Trophoblast cell (in vitro differentiated cells and primary cell): ENCODE results near the gene MALSU1.

Experiments used
- DNase-seq, 2 donors: peaks; one replicate each; pipeline ENCODE4 v3.0.0-alpha.2; 2016
- H2AFZ ChIP-seq: 2 replicates; pipeline ENCODE4 v1.6.1; 2013; ENCODE audit warnings: low read length, moderate library complexity, mild to moderate bottlenecking; ENCODE audit not compliant: insufficient read depth, poor library complexity
- H2AK5ac ChIP-seq: 2 replicates; pipeline ENCODE4 v1.6.1; 2013; ENCODE audit warnings: mild to moderate bottlenecking, low read length
- H2BK120ac ChIP-seq: 2 replicates; pipeline ENCODE4 v1.6.1; 2013; ENCODE audit warnings: low read length, mild to moderate bottlenecking, moderate library complexity; ENCODE audit not compliant: insufficient read depth, poor library complexity
- H2BK12ac ChIP-seq: 2 replicates; pipeline ENCODE4 v1.6.1; 2013; ENCODE audit warnings: mild to moderate bottlenecking, low read length, moderate library complexity
- H2BK5ac ChIP-seq: 2 replicates; pipeline ENCODE4 v1.6.1; 2013; ENCODE audit warnings: low read length, low read depth, moderate library complexity, mild to moderate bottlenecking; ENCODE audit not compliant: poor library complexity
- H3K14ac ChIP-seq: 2 replicates; pipeline ENCODE4 v1.6.1; 2013; ENCODE audit warnings: mild to moderate bottlenecking, low read length
- H3K18ac ChIP-seq: 2 replicates; pipeline ENCODE4 v1.6.1; 2013; ENCODE audit warnings: mild to moderate bottlenecking, low read length
- H3K23ac ChIP-seq: 2 replicates; pipeline ENCODE4 v1.6.1; 2013; ENCODE audit warnings: low read length
- H3K27ac ChIP-seq: 2 replicates; pipeline ENCODE4 v1.5.1; 2013; ENCODE audit warnings: low read depth, mild to moderate bottlenecking, inconsistent platforms, low read length, moderate library complexity
- H3K27me3 ChIP-seq: 2 replicates; pipeline ENCODE4 v1.6.1; 2013; ENCODE audit warnings: inconsistent platforms, mild to moderate bottlenecking, low read length, moderate library complexity; ENCODE audit not compliant: insufficient read depth
- H3K36me3 ChIP-seq, 2 experiments: 1 replicate in 1 of 2; 2 replicates in 1 of 2; pipeline ENCODE4 v1.6.1; 2013; ENCODE audit warnings: low read length in 2 of 2, mild to moderate bottlenecking in 2 of 2, moderate library complexity in 1 of 2; ENCODE audit not compliant: insufficient read depth in 2 of 2, control insufficient read depth in 1 of 2
- H3K4ac ChIP-seq: 2 replicates; pipeline ENCODE4 v1.6.1; 2013; ENCODE audit warnings: low read depth, mild to moderate bottlenecking, low read length, moderate library complexity
- H3K4me1 ChIP-seq, 2 experiments: 1 replicate in 1 of 2; 2 replicates in 1 of 2; pipeline ENCODE4 v1.6.1; 2013; ENCODE audit warnings: low read length in 2 of 2, mild to moderate bottlenecking in 2 of 2, moderate library complexity in 1 of 2; ENCODE audit not compliant: insufficient read depth in 2 of 2, control insufficient read depth in 1 of 2
- H3K4me2 ChIP-seq: 2 replicates; pipeline ENCODE4 v1.6.1; 2013; ENCODE audit warnings: inconsistent platforms, mild to moderate bottlenecking, low read length, moderate library complexity
- H3K4me3 ChIP-seq: 2 replicates; pipeline ENCODE4 v1.5.1; 2013; ENCODE audit warnings: mild to moderate bottlenecking, low read depth, low read length, inconsistent platforms
- H3K79me1 ChIP-seq: one replicate; pipeline ENCODE4 v1.6.1; 2013; ENCODE audit warnings: low read length
- H3K79me2 ChIP-seq: 2 replicates; pipeline ENCODE4 v1.6.1; 2013; ENCODE audit warnings: low read length, mild to moderate bottlenecking; ENCODE audit not compliant: control insufficient read depth, insufficient read depth, poor library complexity
- H3K9ac ChIP-seq: 2 replicates; pipeline ENCODE4 v1.6.1; 2013; ENCODE audit warnings: mild to moderate bottlenecking, low read length
- H3K9me3 ChIP-seq: 2 replicates; pipeline ENCODE4 v1.6.1; 2013; ENCODE audit warnings: low read depth, mild to moderate bottlenecking, control low read depth, inconsistent platforms, low read length; ENCODE audit not compliant: insufficient read depth
- H4K12ac ChIP-seq: 2 replicates; pipeline ENCODE4 v1.6.1; 2013; ENCODE audit warnings: low read depth, mild to moderate bottlenecking, low read length, moderate library complexity
- H4K8ac ChIP-seq: 2 replicates; pipeline ENCODE4 v1.6.1; 2013; ENCODE audit warnings: low read depth, mild to moderate bottlenecking, low read length, moderate library complexity
- H4K91ac ChIP-seq: one replicate; pipeline ENCODE4 v1.6.1; 2013; ENCODE audit warnings: low read depth, mild to moderate bottlenecking, low read length, moderate library complexity
- WGBS: extraction: QIAGEN DNeasy Blood & Tissue Kit; methylation state at CpG from one replicate; pipeline ENCODE4 v1.1.7; 2013; ENCODE audit warnings: missing lambda C conversion rate; ENCODE audit not compliant: insufficient read length, insufficient coverage; ENCODE audit errors: extremely low coverage; 5-methylcytosine and 5-hydroxymethylcytosine counted together

Gene MALSU1

DNA sequence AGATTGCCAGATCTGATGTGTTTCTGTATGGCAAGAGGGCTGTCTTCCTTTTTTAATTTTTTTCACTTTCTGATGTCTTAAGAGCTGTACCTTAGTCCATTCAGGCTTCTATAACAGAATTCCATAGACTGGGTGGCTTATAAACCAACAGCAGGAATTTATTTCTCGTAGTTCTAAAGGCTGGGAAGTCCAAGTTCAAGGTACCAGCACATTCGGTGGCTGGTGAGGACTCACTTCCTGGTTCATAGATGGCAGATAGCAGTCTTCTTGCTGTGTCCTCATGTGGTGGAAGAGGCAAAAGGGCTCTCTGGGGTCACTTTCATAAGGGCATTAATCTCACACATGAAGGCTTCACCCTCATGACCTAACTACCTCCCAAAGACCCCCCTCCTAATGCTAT, 31.8 kb upstream of the MALSU1 start:
- no peaks in the 10 kb centered on the region for H3K36me3 ChIP-seq
- H3K27ac ChIP-seq, result no peak overlapping the region
- H3K4me3 ChIP-seq, result no peak overlapping the region
- no peak overlapping the region for H3K4ac ChIP-seq
- H3K14ac ChIP-seq, result no peak overlapping the region
- H3K79me1 ChIP-seq, result no peaks in the 10 kb centered on the region
- H3K4me2 ChIP-seq, result no peak overlapping the region
- H4K91ac ChIP-seq, result no peak overlapping the region
- no peaks in the 10 kb centered on the region for H3K79me2 ChIP-seq
- no peak overlapping the region for H2BK120ac ChIP-seq
- H3K23ac ChIP-seq, result no peak overlapping the region
- no peak overlapping the region for H4K8ac ChIP-seq
- no CpG with 5 or more reads among the region's 2 CpGs for WGBS
- no peak overlapping the region for H3K9ac ChIP-seq
- H2AFZ ChIP-seq, result no peak overlapping the region
- no peaks in the 10 kb centered on the region for H3K27me3 ChIP-seq
- H2BK12ac ChIP-seq, result no peak overlapping the region
- no peaks in the 10 kb centered on the region for H3K4me1 ChIP-seq
- no peak overlapping the region for H4K12ac ChIP-seq
- no peak overlapping the region for H3K18ac ChIP-seq
- no peak overlapping the region for H2AK5ac ChIP-seq
- no peak overlapping the region for H2BK5ac ChIP-seq
- H3K9me3 ChIP-seq, result peaks cover 4% of the 10 kb centered on the region
- no peak for DNase-seq

DNA sequence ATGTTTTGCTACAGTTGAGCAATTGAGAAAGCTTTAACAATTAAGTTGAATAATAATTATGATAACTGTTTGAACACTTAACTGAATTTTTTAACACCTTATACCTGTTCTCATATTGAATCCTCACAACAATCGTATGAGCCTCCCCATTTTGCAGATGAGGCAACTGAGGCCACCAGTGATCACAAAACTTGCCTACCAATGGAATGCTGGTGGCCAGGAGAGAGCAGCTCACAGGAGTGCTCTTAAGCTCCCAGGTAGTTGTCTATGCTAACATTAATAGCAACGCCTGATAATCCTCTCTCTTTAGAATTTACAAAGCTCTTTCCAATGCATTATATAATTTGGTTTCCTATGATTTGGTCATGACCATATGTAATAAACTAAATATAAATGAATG, 31.0 kb upstream of the MALSU1 start:
- H3K4me3 ChIP-seq, result no peak overlapping the region
- no peaks in the 10 kb centered on the region for H3K79me2 ChIP-seq
- no peak overlapping the region for H2AFZ ChIP-seq
- no peak overlapping the region for H2BK120ac ChIP-seq
- no peak overlapping the region for H4K8ac ChIP-seq
- no peak overlapping the region for H3K4me2 ChIP-seq
- H3K79me1 ChIP-seq, result no peaks in the 10 kb centered on the region
- H3K9me3 ChIP-seq, result peaks cover 4% of the 10 kb centered on the region
- H4K91ac ChIP-seq, result no peak overlapping the region
- no peak overlapping the region for H3K4ac ChIP-seq
- no peak overlapping the region for H3K27ac ChIP-seq
- no peaks in the 10 kb centered on the region for H3K4me1 ChIP-seq
- no CpG with 5 or more reads among the region's 2 CpGs for WGBS
- no peak overlapping the region for H3K9ac ChIP-seq
- H3K36me3 ChIP-seq, result no peaks in the 10 kb centered on the region
- H2BK5ac ChIP-seq, result no peak overlapping the region
- H3K14ac ChIP-seq, result no peak overlapping the region
- no peak overlapping the region for H2BK12ac ChIP-seq
- no peak overlapping the region for H3K18ac ChIP-seq
- H3K27me3 ChIP-seq, result no peaks in the 10 kb centered on the region
- no peak for DNase-seq
- H3K23ac ChIP-seq, result no peak overlapping the region
- H4K12ac ChIP-seq, result no peak overlapping the region
- H2AK5ac ChIP-seq, result no peak overlapping the region

DNA sequence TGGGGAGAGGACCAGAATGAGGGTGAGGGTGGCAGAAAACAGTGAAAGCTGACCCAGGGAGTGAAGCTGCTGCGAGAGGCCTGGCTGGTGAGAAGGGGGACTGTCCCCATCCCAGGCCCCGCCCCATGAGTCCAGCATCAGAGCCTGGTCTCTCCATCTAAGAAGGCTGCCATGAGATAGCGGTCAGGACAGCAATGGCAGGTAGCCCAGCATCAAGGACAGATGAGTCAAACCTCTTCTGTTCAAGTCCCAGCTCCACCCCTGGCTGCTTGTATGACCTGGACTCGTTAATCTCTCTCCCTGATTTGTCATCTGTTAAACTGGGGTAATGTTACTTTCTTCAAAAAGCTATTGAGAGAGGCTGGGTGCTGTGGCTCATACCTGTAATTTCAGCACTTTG, 30.4 kb upstream of the MALSU1 start:
- H3K23ac ChIP-seq, result no peak overlapping the region
- H2BK120ac ChIP-seq, result no peak overlapping the region
- no peaks in the 10 kb centered on the region for H3K79me1 ChIP-seq
- H3K36me3 ChIP-seq, result no peaks in the 10 kb centered on the region
- H4K91ac ChIP-seq, result no peak overlapping the region
- H2AK5ac ChIP-seq, result no peak overlapping the region
- H3K27ac ChIP-seq, result no peak overlapping the region
- H2BK12ac ChIP-seq, result no peak overlapping the region
- no peaks in the 10 kb centered on the region for H3K79me2 ChIP-seq
- no peak overlapping the region for H3K4me2 ChIP-seq
- no peak overlapping the region for H4K12ac ChIP-seq
- H3K4me3 ChIP-seq, result no peak overlapping the region
- H3K14ac ChIP-seq, result no peak overlapping the region
- H3K27me3 ChIP-seq, result no peaks in the 10 kb centered on the region
- H2AFZ ChIP-seq, result no peak overlapping the region
- H3K4ac ChIP-seq, result no peak overlapping the region
- no peak overlapping the region for H3K9ac ChIP-seq
- H2BK5ac ChIP-seq, result no peak overlapping the region
- no peaks in the 10 kb centered on the region for H3K4me1 ChIP-seq
- peaks cover 4% of the 10 kb centered on the region for H3K9me3 ChIP-seq
- no CpG with 5 or more reads among the region's 4 CpGs for WGBS
- no peak overlapping the region for H4K8ac ChIP-seq
- no peak overlapping the region for H3K18ac ChIP-seq
- no peak for DNase-seq

DNA sequence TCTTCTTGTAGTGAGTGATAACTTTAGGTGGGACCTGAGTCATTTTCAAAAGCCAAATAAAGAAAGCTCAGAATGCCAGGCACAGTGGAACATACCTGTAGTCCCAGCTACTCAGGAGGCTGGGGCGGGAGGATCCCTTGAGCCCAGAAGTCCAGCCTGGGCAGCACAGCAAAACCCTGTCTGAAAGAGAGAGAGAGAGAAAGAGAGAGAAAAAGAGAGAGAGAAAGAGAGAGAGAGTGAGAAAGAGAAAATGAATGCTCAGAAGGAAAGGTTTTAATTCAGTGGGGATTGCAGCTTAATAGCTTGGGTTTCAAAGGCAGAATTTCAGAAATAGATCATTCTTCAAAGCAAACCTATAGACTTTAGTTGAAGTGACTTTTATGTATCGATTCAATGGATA, 26.9 kb upstream of the MALSU1 start:
- Histone ChIP-seq H3K9ac (no peak overlapping the region), H3K4me1 (no peaks in the 10 kb centered on the region)

More for the DNA sequence above, 26.9 kb upstream of the MALSU1 start:
- Histone ChIP-seq H3K79me1 (no peaks in the 10 kb centered on the region), H2BK12ac (no peak overlapping the region), H3K18ac (no peak overlapping the region), H3K9me3 (peaks cover 2% of the 10 kb centered on the region), H3K23ac (no peak overlapping the region), H3K36me3 (no peaks in the 10 kb centered on the region), H3K4ac (no peak overlapping the region), H2AFZ (no peak overlapping the region), H3K4me3 (no peak overlapping the region), H2AK5ac (no peak overlapping the region), H3K4me2 (no peak overlapping the region), H2BK5ac (no peak overlapping the region), H3K27me3 (no peaks in the 10 kb centered on the region), H3K79me2 (no peaks in the 10 kb centered on the region), H2BK120ac (no peak overlapping the region), H4K8ac (no peak overlapping the region), H3K14ac (no peak overlapping the region), H4K12ac (no peak overlapping the region), H4K91ac (no peak overlapping the region), H3K27ac (no peak overlapping the region)
- WGBS, result no CpG with 5 or more reads among the region's 2 CpGs
- DNase-seq, result no peak
